HG02943 (cell line): Measurements from ENCODE around the gene TNFSF12.

Experiments
- ATAC-seq: cut with Tn5 transposase; IDR thresholded peaks from one replicate; pipeline ENCODE4 v1.9.1; 2021; ENCODE audit warnings: mild to moderate bottlenecking, low read depth, moderate library complexity; ENCODE audit not compliant: unreplicated experiment

The TNFSF12 gene

DNA sequence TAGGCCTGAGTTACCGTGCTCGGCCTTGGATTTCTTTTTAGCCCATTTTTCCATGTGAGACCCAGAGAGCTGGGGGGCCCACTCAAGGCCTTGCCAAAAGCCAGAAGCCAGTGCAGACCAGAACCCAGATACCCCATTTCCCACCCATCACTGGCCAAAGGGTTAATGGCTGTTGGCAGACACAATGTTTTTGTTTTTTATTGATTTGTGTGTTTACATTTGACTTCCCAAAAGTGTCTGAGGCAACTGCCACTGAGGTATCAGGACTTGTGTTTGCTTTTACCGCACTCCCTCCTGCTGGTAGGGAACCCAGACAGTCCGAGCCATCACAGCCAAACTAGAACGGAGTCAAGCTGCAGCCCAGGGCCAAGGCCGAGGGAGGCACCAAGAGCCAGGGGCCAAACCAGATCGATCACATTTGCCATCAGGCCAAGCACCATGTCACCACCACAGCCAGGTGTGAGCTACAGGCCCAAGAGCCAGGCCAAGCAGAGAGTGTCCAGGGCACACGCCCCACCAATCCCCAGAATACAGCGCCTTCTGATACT is 7.7 kb upstream of the TNFSF12 start:
- ATAC-seq, result no peak

DNA sequence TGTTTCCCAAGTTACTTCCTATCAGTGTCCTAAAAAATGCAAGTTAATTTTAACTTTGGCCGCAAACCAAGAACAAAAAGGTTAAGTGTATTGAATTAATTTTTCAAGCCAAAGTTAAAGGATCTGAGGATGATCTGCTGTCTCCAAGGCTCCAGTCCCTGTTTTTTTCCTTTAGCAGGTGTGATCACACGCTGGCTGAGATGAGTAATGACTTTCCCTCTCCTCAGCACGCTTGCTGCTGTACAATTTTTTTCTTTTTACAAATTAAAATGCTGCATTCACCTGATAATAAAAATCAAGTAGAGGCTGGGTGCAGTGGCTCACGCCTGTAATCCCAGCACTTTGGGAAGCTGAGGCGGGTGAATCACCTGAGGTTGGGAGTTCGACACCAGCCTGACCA is 3.9 kb upstream of the TNFSF12 start:
- no peak for ATAC-seq

DNA sequence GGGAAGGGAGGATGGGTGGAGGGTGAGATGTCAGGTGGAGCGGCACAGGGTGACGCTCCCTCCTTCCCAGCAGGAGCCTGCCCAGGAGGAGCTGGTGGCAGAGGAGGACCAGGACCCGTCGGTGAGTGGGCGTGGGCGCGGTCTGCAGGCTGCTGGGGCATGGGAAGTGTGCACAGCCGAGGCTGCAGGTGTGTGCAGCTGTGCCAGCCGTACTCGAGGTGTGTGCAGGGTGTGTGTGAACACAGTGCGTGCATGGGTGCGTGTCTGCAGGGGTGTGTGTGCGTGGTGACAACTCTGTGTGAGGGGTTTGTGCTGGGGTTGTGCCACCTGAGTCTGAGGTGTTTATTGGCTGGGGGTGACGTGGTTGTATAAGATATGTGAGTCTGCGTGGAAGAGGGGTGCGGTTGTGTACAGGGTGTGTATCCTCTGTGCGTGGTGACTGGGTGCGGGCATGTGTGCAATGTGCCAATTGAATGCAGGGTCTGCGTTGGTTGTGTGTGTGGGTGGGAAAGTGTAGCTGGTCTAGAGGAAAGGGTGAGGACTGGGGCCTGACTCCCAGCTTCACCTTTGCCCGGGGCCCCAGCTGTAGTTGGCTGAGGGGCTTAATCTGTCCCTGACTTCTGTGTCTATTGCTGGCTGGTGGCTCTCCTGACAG is 670 bp downstream of the TNFSF12 start:
- ATAC-seq, result no peak

DNA sequence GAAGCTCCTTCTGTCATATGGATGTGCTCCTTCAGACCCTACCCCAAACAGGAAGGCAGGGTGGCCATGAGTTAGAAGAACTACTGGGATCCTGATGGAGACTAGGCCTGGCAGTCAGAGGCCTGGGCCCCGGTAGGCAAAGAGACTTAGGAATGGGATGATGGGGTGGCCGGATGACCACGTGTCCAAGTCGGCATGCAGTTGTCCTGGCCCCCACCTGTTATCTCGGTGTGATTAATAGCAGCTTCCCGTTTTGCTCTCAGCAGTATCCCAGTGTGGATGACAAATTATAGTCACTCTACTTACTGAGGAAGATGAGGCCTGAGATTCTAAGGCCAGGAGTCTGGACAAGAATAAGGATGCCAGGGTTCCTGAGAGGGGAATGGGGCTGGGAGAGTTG is 1.5 kb downstream of the TNFSF12 start:
- no peak for ATAC-seq

DNA sequence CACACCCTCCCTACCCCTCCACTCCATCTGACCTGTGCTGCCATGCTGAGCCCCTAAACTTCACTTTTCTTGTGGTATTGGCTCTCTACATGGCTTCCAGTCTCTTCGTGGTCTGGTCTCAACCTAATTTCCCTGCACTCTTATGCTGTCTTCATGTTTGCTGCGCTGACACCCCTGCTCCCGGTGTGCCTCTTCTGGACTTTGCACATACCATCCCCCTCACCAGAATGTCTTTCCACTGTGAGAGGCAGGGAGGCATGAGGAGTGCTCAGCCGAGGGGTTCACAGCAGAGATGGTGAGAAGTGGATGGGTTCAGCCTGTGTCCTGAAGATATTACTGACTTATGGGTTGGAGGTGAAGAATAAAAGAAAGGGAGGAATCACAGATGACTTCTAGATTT is 2.5 kb downstream of the TNFSF12 start:
- no peak for ATAC-seq

DNA sequence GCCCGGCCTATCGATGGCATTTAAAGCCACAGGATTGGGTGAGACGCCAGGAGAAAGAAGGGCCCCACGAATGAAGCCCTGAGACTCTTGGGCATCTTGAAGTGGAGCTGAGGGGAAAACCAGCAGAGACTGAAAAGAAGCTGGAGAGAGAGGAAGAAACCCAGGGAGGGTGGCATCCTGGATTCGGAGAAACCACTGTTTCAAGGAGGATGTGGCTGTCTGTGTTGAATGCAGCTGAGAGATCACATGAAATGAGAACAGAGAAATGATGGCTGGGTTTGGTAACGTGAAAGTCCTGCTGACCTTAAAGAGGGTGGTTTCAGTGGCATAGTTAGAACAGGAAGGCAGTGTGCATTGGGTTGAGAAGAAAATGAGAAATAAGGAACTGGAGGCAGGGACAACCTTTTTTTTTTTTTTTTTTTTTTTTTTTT is 3.8 kb downstream of the TNFSF12 start:
- ATAC-seq, result no peak

DNA sequence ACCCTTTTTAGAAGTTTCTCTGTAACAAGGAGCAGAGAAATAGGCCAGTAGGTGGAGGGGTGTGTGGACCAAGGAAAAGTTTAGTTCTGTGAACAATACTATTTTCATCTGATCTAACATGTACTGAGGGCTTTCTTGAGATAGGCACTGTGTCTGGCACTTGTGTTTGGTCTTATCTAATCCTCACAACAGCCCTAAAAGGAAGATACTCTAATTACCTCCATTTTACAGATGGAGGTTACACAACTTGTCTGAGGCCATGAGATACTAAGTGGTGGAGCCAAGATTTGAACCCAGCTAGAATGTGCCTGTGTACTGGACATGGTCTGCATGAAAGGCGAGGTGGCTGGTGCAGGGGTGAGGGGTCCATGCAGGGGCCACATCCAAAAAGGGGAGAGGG is 4.5 kb downstream of the TNFSF12 start:
- no peak for ATAC-seq

DNA sequence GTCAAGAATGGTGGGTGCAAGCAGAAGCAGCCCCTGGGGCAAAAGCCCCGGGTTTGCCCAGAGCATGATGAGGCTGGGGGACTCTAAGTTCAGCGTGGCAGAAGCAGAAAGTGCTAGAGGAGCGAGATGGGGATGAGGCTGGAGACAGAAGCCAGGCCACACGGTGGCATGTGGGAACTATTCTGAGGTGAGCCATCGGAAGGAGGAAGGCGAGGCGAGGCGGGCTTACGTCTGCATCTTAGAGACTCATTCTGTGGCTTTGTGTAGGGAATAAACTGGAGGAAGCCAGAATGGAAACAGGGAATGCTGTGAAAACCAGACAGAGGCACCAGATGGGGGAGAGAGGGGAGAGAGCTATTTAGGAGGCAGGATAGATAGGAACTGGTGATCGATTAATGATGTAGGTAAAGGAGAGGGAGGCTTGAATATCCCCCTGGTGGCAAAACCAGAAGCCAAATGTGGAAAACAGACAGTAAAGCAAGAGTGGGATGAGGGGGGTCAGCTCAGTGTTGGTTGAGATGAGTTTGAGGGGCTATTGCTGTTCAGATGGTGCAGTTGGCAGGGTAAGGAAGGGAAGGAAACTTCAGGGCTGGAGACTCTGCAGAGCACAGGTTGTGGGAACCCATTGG is 6.6 kb downstream of the TNFSF12 start:
- no peak for ATAC-seq

DNA sequence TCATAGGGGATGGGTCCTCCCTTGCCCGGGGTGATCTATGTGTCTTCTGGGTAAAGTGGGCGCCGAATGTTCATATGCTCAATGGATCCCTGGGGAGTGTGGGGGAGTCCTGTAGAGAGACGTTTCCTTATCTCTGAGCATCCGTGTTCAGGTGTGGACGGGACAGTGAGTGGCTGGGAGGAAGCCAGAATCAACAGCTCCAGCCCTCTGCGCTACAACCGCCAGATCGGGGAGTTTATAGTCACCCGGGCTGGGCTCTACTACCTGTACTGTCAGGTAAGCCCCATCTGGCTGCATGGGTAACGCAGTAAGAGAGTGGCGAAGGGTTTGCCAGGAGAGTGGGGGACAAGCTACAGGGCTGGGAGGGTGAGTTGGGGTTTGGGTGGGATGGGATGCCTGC is 7.8 kb downstream of the TNFSF12 start:
- no peak for ATAC-seq

DNA sequence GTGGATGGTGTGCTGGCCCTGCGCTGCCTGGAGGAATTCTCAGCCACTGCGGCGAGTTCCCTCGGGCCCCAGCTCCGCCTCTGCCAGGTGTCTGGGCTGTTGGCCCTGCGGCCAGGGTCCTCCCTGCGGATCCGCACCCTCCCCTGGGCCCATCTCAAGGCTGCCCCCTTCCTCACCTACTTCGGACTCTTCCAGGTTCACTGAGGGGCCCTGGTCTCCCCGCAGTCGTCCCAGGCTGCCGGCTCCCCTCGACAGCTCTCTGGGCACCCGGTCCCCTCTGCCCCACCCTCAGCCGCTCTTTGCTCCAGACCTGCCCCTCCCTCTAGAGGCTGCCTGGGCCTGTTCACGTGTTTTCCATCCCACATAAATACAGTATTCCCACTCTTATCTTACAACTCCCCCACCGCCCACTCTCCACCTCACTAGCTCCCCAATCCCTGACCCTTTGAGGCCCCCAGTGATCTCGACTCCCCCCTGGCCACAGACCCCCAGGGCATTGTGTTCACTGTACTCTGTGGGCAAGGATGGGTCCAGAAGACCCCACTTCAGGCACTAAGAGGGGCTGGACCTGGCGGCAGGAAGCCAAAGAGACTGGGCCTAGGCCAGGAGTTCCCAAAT is 8.4 kb downstream of the TNFSF12 start:
- no peak for ATAC-seq

DNA sequence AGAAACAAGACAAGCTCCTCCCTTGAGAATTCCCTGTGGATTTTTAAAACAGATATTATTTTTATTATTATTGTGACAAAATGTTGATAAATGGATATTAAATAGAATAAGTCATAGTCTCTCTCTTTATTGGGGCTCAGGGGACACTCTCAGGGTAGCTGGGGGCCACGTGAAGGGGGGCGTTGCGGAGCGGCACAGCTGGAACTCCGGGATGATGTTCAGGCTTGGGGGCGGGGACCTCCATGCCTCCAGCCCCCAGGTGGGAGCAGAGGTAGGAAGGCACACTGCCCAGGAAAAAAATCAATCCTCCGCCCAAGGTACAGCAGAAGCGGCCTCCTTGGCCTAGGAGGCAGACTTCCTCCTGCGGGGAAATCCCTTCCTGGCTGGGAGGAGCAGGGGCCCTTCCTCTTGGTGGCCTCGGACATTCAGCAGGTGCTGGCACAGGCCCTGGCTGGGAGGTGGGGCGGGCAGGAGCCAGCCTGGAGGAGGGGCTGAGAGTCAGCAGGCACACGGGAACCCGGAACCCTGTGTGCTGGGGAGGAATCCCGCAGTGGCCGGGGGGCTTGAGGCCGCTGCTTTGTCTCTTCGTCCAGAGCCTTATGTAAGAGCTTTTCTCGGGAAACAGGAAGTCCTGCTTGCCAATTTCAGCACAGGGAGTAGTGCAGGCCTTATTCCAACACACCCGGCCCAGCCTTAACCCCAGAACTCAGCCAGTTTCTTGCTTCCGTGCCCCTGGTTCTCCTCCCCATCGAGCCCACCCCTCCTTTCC is 9.1 kb downstream of the TNFSF12 start:
- ATAC-seq, result no peak

DNA sequence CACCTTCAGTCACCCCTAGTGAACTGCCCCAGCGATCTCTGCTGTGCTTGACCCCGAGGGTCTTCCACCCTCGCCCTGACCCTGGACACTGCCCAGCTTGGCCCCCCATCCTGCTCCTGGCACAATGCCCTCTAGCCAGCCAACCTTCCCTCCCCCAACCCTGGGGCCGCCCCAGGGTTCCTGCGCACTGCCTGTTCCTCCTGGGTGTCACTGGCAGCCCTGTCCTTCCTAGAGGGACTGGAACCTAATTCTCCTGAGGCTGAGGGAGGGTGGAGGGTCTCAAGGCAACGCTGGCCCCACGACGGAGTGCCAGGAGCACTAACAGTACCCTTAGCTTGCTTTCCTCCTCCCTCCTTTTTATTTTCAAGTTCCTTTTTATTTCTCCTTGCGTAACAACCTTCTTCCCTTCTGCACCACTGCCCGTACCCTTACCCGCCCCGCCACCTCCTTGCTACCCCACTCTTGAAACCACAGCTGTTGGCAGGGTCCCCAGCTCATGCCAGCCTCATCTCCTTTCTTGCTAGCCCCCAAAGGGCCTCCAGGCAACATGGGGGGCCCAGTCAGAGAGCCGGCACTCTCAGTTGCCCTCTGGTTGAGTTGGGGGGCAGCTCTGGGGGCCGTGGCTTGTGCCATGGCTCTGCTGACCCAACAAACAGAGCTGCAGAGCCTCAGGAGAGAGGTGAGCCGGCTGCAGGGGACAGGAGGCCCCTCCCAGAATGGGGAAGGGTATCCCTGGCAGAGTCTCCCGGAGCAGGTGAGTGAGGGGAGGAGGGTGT is 9.9 kb downstream of the TNFSF12 start, which contains the start of gene TNFSF13:
Gene TNFSF13 (plus strand): TSS at position 207 of the 776 bp plus-strand sequence. CDS start 290 bp downstream, at position 497.
- ATAC-seq, result no peak

DNA sequence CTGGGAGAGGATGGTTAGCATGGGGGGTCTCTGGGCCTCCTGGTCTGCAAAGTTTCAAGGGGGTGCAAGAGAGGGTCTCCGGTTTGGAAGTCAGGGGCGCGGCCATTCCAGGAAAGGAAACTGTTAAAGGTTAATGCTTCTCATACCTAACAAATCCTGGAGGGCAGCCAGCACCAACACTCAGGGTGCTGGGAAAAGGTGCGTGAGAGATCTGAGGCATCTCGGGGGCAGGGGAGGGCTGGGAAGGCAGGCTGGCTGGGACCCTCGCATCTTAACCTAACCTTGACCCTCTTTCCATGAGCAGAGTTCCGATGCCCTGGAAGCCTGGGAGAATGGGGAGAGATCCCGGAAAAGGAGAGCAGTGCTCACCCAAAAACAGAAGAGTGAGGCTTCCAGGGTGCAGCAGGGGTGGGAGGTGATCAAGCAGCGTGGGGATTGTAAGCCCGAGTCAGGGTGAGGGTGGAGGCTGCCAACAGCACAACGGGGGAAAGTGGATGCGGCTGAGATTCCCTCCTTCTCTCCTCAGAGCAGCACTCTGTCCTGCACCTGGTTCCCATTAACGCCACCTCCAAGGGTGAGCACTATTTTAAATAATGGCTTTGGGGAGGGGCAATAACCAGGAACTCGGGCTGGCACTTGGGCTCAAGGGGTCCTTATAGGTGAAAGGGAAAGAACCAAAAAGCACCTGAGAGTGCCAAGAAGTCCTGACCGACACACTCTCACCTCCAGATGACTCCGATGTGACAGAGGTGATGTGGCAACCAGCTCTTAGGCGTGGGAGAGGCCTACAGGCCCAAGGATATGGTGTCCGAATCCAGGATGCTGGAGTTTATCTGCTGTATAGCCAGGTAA is 10.7 kb downstream of the TNFSF12 start:
- no peak for ATAC-seq

DNA sequence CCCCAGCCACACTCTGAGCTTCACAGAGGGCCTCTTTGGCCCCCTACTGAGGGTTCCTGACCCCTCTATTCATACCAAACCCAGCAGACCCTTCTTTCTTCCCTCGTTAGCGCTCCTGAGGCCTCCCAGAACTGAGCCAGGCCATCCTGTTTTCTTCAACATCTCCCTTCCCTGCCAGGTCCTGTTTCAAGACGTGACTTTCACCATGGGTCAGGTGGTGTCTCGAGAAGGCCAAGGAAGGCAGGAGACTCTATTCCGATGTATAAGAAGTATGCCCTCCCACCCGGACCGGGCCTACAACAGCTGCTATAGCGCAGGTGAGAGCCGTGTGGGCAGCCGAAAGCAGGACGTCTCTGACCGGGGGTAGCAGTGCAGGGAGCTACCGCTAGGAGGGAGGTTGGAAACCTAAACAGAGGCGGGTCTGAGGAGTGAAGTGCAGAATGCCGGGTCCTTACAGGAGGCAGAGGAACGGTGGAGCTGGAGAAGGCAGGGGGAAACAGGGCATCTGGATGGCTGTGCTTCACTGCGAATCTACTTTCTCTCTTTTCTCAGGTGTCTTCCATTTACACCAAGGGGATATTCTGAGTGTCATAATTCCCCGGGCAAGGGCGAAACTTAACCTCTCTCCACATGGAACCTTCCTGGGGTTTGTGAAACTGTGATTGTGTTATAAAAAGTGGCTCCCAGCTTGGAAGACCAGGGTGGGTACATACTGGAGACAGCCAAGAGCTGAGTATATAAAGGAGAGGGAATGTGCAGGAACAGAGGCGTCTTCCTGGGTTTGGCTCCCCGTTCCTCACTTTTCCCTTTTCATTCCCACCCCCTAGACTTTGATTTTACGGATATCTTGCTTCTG is 11.5 kb downstream of the TNFSF12 start:
- ATAC-seq, result no peak

DNA sequence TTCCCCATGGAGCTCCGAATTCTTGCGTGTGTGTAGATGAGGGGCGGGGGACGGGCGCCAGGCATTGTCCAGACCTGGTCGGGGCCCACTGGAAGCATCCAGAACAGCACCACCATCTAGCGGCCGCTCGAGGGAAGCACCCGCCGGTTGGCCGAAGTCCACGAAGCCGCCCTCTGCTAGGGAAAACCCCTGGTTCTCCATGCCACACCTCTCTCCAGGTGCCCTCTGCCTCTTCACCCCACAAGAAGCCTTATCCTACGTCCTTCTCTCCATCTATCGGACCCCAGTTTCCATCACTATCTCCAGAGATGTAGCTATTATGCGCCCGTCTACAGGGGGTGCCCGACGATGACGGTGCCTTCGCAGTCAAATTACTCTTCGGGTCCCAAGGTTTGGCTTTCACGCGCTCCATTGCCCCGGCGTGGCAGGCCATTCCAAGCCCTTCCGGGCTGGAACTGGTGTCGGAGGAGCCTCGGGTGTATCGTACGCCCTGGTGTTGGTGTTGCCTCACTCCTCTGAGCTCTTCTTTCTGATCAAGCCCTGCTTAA is 12.2 kb downstream of the TNFSF12 start:
- peak; percentile 61 for ATAC-seq

DNA sequence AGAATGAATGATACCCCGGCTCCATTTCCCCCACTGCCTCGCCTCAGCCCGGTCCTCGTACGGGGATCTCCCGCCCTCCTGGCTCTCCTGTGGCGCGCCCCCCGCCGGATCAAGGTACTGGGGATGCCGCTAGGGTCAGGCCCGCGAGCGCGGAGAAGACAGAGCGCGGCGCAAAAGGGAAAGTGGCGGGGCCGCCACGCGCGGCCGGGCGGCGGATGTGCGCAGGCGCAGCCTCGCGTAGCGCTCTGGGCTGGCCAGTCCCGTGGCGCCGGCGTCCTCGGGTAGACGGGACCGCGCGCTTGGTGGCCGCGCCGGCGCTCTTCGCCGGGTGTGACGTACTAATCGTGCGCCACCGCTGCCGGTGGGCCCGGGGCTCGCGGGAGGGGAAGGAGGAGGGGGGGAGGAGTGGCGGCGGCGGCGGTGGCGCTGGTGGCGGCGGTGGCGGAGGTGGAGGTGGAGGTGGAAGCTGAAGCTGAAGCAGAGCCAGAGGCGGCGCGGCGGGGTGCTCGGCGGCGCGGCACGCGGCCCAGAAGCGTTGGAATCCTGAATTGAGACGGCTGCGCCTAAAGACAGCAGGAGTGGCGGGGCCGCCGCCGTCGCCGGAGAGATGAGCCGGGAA is 12.8 kb downstream of the TNFSF12 start, which contains the start of gene SENP3:
Gene SENP3 (plus strand): TSS at position 331 of the 619 bp plus-strand sequence. CDS start 1,158 bp downstream, outside the sequence.
- peak; percentile 44 for ATAC-seq

DNA sequence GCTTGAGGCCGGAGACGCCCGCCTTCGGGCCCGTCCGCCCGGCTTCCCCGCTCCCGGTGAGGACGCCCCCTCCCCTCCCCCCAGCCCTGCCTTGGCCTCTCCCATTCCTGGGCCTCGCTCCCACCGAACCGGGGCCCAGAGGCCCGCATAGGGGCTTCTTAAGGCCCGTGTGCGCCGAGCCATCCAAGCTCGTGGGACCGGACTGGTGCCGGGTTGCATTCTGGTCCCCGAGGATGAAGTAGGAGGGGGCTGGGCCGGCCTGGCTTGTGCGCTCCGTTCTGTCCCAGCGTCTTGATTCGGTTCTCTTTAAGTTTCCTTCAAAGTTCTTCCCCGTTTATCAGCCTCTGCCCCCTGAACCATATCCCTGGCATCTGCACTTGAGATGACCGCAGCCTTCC is 13.3 kb downstream of the TNFSF12 start:
- peak; percentile 10 for ATAC-seq
